Left kidney (tissue), 1 donor: ENCODE measurements around the gene SERAC1. TPM values are rescaled to one million over a fixed set of nuclear protein-coding genes. Genes with fewer than 3 reads are reported as not detected.

Experiments used
- polyA plus RNA-seq: library from polyadenylated mRNA; unstranded; fragments of 120-200 nt; gene quantifications from one replicate; pipeline ENCODE4 v1.2.1, GENCODE V29; 2013; ENCODE audit not compliant: insufficient read length

Gene SERAC1
- polyA plus RNA-seq, 1 donor = 15.1 TPM

Other genes with a start within 250 kb of the SERAC1 start
- 11.5 TPM for gene SYNJ2, start 186.4 kb downstream of the SERAC1 start, polyA plus RNA-seq
- gene GTF2H5, start 88 bp upstream of the SERAC1 start, polyA plus RNA-seq = 48.0 TPM
- gene TULP4, start 144.2 kb upstream of the SERAC1 start, polyA plus RNA-seq = 26.3 TPM